Nephron (organoid): ENCODE measurements around the gene OR13J1.
A peak's percentile ranks its signal among the peaks of the same experiment; 100 is the strongest.
"Not testable (repeated sequence)": the region's sequence is repeated elsewhere in the genome, so short reads cannot be mapped to it uniquely, and the experiment has no call there.

Source experiments
- H3K27ac Mint-ChIP-seq, 3 experiments: 2 replicates each; pipeline ENCODE4 v1.8.0; 2020; ENCODE audit warnings: mixed read lengths in 3 of 3, mild to moderate bottlenecking in 2 of 3, moderate library complexity in 1 of 3
- H3K27me3 Mint-ChIP-seq: 2 replicates; pipeline ENCODE4 v1.8.0; 2021; ENCODE audit warnings: low read depth, mild to moderate bottlenecking, moderate library complexity, mixed read lengths
- H3K36me3 Mint-ChIP-seq: 2 replicates; pipeline ENCODE4 v1.8.0; 2020; ENCODE audit warnings: low read depth, mixed read lengths
- H3K4me1 Mint-ChIP-seq: 2 replicates; pipeline ENCODE4 v1.8.0; 2020; ENCODE audit warnings: mixed read lengths
- H3K4me3 Mint-ChIP-seq, 3 experiments: 2 replicates each; pipeline ENCODE4 v1.8.0; 2020; ENCODE audit warnings: mild to moderate bottlenecking in 3 of 3, mixed read lengths in 3 of 3, moderate library complexity in 2 of 3
- H3K9me3 Mint-ChIP-seq: 2 replicates; pipeline ENCODE4 v1.8.0; 2020; ENCODE audit warnings: mixed read lengths
- CTCF ChIP-seq, 3 experiments: fragments of 200-600 bp; sonication (generic); IDR thresholded peaks; one replicate each; pipeline ENCODE4 v1.5.0; 2021; ENCODE audit warnings: antibody characterized with exemption in 3 of 3; ENCODE audit not compliant: unreplicated experiment in 3 of 3

The OR13J1 gene

DNA sequence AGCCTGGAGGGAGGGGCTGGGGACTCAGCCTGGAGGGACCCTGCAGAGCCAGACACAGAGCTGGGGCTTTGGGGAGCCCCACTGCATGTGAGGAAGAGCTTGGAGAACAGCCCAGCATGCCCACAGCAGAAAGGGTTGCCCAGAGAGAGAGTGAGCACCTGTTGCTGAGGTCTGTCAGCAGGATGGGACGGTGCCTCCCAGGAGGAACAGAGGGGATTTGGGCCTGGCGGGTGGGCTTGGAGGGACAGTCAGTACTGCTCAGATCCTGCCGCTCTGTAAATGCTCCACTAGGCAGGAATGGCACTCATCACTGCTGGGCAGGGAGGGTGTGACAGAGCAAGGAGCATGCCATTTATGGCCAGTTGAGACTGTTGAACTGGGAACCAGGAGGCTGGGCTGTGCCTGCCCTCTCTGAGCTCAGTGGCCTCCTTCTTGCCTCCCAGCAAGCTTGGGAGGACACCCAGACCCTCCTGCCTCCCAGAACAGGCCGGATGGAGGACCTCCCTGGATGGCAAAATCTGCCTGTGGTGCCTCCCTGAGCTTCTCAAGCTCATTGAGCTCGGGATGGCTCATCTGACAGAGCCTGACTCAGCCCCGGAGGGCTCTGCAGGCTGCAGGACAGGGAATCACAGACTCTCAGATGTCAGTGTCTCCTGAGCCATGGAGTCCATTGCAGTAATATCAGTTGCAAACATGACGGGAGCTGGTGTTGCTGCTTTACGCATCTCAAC lies 35.0 kb upstream of the OR13J1 start:
- no peak for TF ChIP-seq CTCF (IDR thresholded peaks at IDR 0.05; ENCODE audit: unreplicated experiment in 3 of 3)
- H3K4me1 Mint-ChIP-seq: peaks cover 64% of the 10 kb centered on the region
- H3K9me3 Mint-ChIP-seq: no peaks in the 10 kb centered on the region
- H3K4me3 Mint-ChIP-seq: peak overlapping the region in 2 of 3 experiments; percentile 57 to 70
- peak overlapping the region; percentile 95 to 99 (median 96) for H3K27ac Mint-ChIP-seq
- H3K36me3 Mint-ChIP-seq: no peaks in the 10 kb centered on the region
- peaks cover 3% of the 10 kb centered on the region for H3K27me3 Mint-ChIP-seq

- Mint-ChIP-seq H3K4me3 (no peak overlapping the region), H3K9me3 (no peaks in the 10 kb centered on the region), H3K36me3 (no peaks in the 10 kb centered on the region), H3K4me1 (peaks cover 60% of the 10 kb centered on the region), H3K27ac (peak overlapping the region; percentile 81 to 99 (median 95)), H3K27me3 (peaks cover 3% of the 10 kb centered on the region)
- TF ChIP-seq CTCF (IDR thresholded peaks at IDR 0.05; ENCODE audit: unreplicated experiment in 3 of 3): no peak
These were observed 34.1 kb upstream of the OR13J1 start for GRCh38 chr9:35904338-35904737.

- no peak overlapping the region for H3K4me3 Mint-ChIP-seq
- H3K36me3 Mint-ChIP-seq: no peaks in the 10 kb centered on the region
- H3K4me1 Mint-ChIP-seq: peaks cover 51% of the 10 kb centered on the region
- no peaks in the 10 kb centered on the region for H3K9me3 Mint-ChIP-seq
- peak; percentile 59 to 75 (median 69) for TF ChIP-seq CTCF (IDR thresholded peaks at IDR 0.05; ENCODE audit: unreplicated experiment in 3 of 3)
- H3K27me3 Mint-ChIP-seq: peaks cover 6% of the 10 kb centered on the region
- H3K27ac Mint-ChIP-seq: peak overlapping the region in 2 of 3 experiments; percentile 47 to 72
These were observed 32.8 kb upstream of the OR13J1 start for GRCh38 chr9:35903049-35903448.

- Mint-ChIP-seq H3K4me1 (peaks cover 13% of the 10 kb centered on the region), H3K4me3 (no peak overlapping the region), H3K27ac (peak overlapping the region; percentile 22 to 56 (median 47)), H3K27me3 (peaks cover 15% of the 10 kb centered on the region), H3K36me3 (no peaks in the 10 kb centered on the region), H3K9me3 (no peaks in the 10 kb centered on the region)
- TF ChIP-seq CTCF (IDR thresholded peaks at IDR 0.05; ENCODE audit: unreplicated experiment in 3 of 3): no peak
These were observed 28.8 kb upstream of the OR13J1 start for GRCh38 chr9:35899021-35899420.

GRCh38 chr9:35898337-35898736 lies 28.1 kb upstream of the OR13J1 start:
- no peaks in the 10 kb centered on the region for H3K9me3 Mint-ChIP-seq
- peaks cover 9% of the 10 kb centered on the region for H3K4me1 Mint-ChIP-seq
- H3K36me3 Mint-ChIP-seq: no peaks in the 10 kb centered on the region
- TF ChIP-seq CTCF (IDR thresholded peaks at IDR 0.05; ENCODE audit: unreplicated experiment in 3 of 3): no peak
- H3K4me3 Mint-ChIP-seq: no peak overlapping the region
- peaks cover 15% of the 10 kb centered on the region for H3K27me3 Mint-ChIP-seq
- no peak overlapping the region for H3K27ac Mint-ChIP-seq

DNA sequence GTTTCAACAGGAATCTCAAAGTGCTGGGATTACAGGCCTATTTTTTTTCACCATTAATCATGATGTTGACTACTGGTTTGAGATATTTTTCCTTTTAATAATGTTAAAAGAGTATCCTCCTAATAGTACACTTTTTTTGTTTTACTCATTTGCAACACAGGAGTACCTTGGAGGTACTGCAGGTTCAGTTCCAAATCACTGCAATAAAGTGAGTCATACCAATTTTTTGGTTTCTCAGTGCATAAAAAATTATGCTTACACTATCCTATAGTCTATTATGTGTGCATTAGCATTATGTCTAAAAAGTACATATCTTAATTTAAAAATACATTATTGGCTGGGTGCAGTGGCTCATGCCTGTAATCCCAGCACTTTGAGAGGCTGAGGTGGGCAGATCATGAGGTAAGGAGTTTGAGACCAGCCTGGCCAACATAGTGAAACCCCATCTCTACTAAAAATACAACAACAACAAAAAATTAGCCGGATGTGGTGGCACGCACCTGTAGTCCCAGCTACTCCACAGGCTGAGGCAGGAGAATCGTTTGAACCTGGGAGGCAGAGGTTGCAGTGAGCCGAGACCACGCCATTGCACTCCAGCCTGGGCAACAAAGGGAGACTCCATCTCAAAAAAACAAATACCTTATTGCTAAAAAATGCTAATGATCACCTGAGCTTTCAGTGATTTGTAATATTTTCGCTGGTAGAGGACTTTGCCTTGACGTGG lies 27.3 kb upstream of the OR13J1 start:
- H3K4me1 Mint-ChIP-seq, H3K27ac Mint-ChIP-seq, H3K36me3 Mint-ChIP-seq, H3K9me3 Mint-ChIP-seq, H3K4me3 Mint-ChIP-seq: not testable (repeated sequence)
- H3K27me3 Mint-ChIP-seq: peaks cover 16% of the 10 kb centered on the region
